HG03103 (cell line): ENCODE results near the gene WDR93.
A peak's percentile ranks its signal among the peaks of the same experiment; 100 is the strongest.

Experiments
- ATAC-seq: cut with Tn5 transposase; IDR thresholded peaks from one replicate; pipeline ENCODE4 v1.9.1; 2021; ENCODE audit warnings: low read depth; ENCODE audit not compliant: unreplicated experiment

The WDR93 gene

DNA sequence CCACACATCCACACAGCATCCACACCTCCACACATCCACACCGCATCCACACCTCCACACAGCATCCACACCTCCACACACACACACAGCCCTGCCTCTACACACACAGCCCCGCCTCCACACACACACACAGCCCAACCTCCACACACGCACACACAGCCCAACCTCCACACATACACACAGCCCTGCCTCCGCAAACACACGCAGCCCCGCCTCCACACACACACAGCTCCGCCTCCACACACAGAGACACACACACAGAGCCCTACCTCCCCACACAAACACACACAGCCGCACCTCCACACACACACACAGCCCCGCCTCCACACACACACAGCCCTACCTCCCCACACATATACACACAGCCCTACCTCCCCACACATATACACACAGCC lies 55.8 kb downstream of the WDR93 start:
- no peak for ATAC-seq

DNA sequence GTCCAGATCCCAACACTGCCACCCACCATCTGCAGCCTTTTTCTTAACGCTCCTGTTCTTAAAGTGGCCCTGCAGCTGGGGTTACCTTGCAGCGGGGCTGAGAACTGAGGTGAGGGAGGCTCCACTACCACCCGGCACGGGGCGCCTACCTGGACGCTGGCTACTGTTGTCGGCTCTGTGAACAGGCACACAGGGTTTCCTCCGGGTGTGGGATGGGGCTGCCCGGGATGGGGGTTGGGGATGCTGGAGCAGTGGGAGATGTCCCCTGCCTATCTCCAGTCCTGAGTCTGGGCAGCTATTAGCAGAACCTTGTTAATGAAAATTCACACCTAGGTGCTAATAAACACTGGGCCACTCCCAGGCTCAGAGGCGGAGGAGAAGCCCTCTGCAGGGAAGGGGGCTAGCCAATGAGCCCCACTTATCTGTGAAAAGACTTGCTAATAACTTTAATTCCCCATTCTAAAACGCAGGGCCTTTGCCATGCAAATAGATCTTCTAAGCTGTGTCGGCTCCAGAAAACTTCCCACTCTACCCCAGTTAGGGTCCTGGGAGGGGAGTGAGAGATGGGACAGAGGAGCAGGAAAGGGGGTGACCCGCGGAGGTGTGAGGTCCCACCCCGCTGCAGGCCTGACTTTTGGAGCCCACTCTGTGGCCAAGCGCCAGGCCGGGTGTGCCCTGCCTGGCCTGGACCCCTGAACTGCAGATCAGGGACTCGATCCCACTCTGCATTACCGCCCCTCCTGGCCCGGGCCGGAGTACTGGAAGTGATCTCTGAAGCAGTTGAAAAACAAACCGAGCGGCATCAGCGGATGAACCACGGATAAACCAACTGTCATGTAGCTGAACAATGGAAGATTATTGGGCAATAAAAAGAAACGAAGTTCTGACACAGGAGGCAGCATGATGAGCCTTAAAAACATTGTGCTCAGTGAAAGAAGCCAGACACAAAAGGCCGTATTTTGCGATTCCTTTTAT lies 57.4 kb downstream of the WDR93 start:
- ATAC-seq = no peak

DNA sequence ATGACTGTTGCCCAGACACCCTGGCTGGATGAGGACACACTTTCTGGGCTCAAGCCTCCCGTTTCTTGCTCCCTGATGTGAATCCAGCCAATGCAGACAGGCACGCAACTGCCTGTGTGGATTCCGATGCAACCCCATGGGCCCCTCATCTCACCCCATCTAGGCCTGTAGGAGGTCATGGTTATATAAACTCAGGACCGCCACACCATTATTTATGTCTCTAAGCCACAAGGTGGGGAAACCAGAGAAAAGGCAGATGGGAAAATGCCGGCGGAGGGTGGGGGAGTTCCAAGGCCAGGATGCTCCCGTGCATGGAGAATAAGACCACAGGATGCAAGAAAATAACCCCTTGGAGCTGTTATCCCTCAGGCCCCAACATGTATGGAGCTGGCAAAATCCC lies 58.4 kb downstream of the WDR93 start:
- no peak for ATAC-seq

DNA sequence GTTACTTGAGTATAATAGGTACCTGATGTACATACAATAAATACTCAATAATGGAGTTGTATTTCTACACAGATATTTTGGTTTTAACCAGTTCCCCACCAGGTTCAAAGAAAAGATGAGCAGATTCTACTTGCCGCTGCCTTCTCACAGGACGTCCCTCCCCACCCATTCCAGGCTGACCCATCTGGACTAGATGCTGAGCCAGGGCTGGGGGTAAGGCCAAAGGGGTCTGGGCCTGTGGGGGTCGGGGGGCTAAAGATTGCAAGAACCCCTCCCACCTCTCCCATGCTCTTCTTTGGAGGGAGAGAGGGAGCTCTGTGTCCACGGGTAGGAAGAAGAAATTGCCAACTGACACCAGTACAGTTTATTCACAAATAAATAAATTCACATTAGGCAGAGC lies 58.9 kb downstream of the WDR93 start:
- no peak for ATAC-seq

DNA sequence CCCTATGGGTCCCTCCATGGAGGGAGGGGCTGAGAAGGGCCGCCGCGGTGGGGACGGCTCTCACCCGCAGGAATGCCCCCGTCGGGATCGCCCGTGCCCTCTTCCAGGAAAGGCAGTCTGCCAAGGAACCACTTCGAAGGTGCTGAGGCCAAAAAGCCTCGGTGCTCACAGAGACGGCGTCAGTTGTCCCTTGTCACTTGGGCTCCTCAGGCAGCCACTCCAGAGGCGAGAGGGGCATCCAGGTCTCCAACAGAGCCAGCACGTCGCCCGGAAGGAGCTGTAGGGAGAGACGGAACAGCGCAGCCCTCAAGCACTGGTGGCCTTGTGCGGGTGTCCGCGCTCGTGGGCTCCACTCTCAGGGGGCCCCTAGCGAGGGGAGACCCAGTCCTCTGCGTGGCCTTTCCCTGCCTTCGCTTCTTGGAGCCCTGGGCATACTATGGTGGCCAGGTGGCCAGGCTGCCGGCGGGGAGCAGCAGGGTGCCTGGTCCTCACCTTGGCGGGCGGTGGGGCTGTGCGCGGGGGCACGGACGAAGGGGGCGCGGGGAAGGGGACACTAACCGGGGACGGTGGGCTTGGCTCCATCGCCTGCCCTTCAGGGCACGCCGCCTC lies 59.4 kb downstream of the WDR93 start:
- peak; percentile 5 for ATAC-seq

DNA sequence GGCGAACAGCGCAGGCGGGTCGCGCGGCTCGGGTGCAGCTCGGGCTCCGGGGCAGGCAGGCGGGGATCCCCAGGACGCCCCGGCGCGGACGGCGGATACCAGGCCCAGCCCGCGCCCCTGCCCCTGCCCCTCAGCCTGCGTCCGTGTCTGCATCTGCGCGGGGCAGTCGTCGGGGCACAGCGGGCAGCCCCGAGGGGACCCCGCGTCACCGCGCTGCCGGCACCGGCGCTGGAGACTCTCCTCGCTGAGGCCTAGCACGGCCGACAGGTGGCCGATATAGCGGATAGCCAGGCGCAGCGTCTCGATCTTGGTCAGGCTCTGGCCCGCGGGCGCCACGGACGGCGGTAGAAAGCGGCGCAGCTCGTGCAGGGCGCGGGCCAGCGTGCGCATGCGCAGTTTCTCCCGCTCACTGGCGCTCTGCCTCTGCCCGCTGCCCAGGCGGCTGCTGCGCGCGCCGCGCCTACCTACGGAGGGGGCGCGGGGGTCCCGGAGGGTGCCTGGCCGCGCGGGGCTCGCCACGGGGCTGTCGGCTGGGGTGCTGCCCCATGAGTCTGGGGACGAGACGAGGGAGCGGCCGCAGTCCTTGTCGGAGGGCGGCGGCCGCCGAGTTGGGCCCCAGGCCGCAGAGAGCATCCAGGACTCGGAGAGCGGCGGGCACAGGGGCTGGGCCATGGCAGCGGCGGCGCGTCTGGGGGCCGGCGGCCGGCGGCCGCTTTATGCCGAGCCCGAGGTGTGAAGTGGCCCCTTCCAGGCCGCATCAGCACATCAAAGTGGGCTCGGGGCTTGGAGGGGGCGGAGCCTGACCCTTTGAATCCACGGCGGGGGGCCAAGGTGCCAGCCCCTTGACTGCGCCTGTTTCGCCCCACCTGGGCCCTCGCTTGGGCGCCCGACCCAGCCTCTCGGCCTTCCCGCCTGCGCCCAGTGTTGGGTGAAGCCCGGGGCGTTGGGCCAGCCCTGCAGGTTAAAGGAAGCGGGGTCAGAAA lies 60.2 kb downstream of the WDR93 start, which contains the start of gene MESP1:
MESP1 (minus strand) TSS at position 690 of the 983 bp plus-strand sequence; CDS start at position 672, 18 bp downstream.
- ATAC-seq = peak; percentile 89

DNA sequence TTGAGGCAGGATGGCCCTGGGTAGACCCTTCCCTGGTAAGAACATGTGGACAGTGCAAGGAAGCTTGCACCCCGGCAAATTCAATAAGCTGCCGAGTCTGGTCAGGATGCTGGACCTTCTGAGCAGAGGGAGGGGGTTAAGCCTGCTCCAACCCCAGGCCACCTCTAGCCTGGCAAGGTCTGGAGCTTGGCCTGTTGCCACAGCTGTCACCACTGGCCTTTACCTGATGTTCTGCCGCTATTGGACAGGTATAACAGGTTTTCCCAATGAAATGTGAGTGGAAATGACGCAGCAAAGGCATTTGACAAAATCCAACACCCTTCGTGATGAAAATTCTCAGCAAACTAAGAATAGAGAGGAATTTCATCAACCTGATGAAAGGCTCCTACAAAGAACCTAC lies 61.1 kb downstream of the WDR93 start:
- no peak for ATAC-seq

DNA sequence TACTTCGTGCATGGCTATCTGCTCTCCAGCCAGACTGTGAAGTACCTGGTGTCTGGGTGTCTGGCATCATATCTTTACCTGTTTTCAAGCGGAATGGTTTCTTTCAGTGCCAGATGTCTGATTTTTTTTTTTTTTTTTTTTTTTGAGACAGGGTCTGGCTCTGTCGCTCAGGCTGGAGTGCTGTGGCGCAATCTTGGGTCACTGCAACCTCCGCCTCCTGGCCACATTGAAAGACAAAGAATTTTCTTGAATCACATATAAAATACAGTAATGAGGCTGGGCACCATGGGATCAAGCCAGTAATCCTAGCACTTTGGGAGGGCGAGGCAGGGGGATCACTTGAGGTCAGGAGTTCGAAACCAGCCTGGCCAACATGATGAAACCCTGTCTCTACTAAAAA lies 63.2 kb downstream of the WDR93 start:
- no peak for ATAC-seq

DNA sequence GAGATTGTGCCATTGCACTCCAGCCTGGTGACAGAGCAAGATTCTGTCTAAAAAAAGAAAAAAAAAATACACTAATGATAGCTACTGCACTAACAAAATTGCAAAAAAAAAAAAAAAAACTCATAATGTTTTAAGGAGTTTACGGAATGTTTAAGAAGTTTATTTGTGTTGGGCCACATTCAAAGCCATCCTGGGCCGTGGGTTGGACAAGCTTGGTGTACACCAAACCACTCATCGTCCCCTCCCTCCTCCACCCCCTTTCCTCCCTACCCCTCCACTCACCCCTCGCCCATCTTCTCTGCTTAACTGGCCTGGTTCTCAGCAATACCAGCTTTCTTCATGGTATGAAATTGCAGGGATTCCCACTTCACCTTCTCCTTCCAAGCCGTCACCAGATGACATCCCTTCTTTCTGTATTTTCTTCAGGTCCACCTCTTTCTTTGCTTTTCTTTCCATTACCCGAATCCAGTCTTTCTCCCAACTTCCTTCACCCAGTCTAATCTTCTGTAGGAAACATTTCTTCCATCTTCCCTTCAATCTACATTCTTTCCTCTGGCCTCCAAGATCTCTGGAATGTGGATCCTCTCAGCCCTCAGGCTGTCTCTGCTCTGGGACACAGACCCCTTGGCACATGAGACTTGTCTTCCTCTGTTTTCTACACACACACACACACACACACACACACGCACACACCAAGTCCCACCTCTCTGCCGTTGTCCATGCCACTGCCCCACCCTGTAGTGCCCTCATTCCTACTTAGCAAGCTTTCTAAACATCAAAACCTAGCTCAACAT lies 63.9 kb downstream of the WDR93 start:
- no peak for ATAC-seq

DNA sequence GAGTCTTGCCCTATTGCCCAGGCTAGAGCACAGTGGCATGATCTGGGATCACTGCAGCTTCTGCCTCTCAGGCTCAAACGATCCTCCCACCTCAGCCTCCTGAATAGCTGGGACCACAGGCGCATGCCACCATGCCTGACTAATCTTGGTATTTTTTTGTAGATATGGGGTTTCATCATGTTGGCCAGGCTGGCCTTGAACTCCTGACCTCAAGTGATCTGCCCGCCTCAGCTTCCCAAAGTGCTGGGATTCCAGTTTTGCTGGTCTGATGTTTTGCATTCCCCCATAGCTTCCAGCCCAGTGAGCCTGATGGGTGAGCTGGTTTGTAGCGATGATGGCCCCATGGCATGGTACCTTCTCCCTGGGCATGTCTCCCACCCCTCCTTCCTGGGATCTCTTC lies 65.1 kb downstream of the WDR93 start:
- no peak for ATAC-seq

DNA sequence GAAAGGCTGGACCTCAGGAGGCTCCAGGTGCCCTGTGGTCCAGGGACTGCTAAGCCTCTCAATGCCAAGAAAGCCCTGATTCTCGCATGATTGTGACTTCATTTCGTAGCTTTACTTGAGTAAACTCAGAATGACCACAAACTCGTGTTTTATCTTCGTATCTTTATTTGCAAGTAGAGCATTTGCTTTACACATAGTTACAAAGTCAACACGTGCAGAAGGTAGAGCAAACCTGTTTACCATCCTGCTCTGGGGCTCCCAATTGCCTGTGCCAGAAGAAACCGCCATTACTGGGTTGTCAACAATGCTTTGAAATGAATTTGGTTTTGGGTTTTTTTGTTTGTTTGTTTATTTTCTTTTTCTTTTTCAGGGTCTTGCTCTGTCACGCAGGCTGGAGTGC lies 66.3 kb downstream of the WDR93 start:
- no peak for ATAC-seq

DNA sequence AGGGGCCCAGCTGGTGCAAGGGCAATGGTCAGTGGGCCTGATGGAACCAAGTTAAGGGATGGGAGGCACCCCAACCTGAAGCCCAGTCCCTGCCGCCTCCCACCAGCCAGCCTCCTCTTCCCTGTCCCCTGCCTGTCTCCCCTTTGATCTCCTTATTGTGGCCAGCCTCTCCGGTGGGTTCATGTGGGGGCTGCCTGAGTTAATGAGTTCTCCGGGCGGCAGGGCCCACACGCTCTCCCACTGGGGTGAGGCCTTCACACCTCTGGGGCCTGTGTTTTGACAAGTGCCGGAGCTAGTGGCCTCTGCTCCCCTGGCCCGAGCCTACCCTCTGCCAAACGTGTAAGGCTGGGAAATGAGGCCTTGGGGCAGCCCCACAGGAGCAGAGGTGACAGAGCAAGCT lies 67.7 kb downstream of the WDR93 start:
- ATAC-seq = no peak

DNA sequence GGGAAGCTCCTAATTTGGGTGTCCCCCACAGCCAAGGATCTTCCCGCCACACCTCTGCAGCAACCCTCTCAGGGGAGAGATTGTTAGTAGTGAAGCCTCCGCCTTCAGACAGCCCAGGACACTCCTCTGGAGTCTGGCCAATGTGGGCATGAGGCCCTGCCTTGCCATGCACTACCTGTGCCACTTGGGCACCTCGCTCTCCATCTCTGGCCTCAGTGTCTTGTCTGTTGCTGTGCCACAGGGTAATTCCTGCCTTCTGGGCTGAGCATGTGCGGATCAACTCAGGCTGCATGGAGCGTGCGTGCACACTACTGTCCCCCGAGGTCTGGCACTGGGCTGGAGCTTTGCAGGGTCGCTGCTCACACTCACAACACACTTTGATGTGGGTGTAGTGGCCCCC lies 68.4 kb downstream of the WDR93 start:
- no peak for ATAC-seq

DNA sequence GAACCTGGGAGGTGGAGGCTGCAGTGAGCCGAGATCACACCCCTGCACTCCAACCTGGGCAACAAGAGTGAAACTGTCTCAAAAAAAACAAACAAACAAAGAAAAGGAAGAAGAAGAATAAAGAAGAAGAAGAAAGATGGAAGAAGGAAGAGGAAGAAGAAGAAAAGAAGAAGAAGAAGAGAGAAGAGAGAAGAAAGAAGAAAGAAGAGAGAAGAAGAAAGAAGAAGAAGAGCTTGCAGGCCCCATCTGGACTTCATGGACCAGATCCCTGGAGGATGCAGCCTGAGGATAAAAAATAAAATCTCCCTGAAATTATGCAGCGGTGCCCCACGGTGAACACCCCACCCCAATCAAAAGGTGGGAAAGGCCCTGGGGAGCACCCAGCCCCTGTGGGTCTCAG lies 69.2 kb downstream of the WDR93 start:
- ATAC-seq = no peak

DNA sequence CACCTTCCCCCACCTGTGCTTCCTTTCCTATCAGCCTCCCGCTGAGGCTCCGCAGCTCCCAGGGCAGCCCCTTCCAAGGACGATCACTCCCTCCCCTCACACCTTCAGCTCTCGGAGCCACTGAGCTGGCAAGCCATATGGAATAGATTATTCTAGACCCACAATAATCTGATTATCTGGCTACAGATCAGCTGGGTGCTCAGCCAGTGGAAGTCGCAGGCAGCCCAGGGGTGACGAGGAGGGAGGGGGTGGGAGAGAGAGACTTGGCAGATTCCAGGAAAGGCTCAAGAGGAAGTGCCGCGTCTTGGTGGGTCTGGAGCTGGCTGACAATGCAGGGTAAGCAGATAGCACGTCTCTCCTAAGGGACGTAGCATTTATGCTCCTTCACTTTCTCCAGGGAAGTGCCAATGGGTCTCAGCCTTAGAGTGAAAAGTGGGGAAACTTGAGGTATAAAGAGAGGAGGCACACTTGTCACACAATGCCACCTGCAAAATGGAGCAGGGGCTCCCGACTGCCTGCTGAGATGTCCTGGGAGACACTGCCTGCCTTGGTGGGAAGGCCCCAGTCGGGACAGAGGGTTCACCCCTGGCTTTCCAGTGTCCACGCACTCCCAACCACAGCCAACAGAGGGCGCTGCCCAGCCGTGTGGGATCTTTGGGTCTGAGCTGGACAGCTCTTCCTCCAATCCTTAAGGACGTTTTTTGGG lies 69.8 kb downstream of the WDR93 start:
- no peak for ATAC-seq

DNA sequence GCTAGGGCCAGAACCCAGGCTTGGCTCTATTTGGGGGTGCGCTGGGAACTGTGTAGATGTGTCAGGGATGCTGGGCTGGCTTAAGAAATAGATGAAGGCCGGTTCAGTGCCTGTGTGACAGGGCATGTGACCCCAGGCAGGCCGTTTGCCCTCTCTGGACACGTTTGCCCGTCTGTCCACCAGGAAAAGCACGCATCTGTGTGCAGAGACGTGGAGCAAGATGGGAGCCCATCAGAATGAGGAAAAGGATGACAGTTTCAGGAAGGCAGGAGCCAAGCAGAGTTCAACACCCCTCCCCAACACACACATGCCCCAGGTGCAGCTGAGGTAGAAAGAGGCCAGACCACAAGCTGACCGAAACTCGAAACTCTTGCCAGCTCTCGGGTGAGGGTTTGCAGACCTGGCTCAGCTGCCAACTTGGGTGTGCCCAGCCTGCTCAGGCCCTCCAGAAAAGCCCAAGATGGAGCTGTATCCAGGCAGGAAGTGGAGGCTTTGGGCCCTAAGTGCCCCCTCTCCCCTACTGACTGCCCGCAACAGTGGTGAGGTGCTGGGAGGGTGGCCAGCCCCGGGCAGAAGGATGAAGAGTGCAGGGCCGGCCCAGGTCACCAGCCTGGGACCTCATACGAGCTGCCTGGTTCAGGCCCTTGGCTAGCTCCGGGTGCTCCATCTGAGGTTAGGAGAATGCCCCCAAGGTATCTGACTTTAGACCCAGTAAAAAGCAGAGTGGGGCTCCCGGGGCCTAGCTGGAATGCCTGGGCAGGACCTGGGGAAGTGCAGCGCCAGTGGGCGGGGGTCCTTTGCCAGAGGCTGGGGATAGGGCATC lies 70.6 kb downstream of the WDR93 start:
- ATAC-seq = no peak

DNA sequence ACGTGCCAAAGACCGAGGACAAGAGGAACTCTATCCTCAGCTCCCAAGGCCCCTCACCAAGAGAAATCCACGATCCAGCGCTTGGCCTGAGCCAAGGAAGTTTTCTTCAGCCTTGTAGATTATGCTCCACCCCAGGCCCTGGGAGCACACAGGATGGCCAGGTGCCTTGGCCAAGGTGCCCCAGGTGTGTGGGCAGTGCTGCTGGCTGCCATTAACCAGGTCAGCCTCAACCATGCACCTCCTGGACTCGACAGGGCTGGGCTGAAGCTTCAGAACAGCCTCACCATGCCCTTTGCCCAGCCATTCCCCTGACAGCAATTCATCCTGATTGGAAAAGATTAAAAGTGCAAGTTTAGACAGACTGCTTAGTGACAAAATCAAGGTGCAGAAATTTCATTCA lies 71.3 kb downstream of the WDR93 start:
- no peak for ATAC-seq

DNA sequence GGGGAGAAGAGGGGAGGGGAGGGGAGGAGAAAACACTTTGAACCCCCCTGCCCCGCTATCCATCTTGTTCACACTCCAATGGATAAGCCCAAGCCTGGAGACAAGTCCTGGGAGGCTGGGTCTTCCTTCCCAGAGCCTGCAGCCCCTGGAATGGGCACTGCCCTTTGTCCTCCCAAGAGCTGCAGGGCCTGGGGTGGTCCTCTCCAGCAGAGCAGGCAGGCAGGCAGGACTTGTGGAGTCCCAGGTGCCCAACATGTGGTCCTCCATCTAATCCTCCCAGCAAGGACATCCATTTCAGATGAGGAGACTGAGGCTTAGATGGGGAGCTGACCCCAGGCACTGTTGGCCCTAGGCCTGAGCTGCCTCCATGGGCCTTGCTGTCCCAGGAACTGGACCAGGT lies 75.1 kb downstream of the WDR93 start:
- ATAC-seq = no peak
